HT1080 (cell line): ENCODE data around the gene DOCK2. TPM values are rescaled to one million over a fixed set of nuclear protein-coding genes. Genes with fewer than 3 reads are reported as not detected.
"Not testable (repeated sequence)": the region's sequence is repeated elsewhere in the genome, so short reads cannot be mapped to it uniquely, and the experiment has no call there.

Experiments used
- DNase-seq: peaks from one replicate; pipeline ENCODE4 v3.0.0-alpha.2; 2015; ENCODE audit warnings: low read depth
- total RNA-seq: library from RNA; depleted of rRNA; stranded (reverse); fragments of >200 nt; shearing (Covaris generic); gene quantifications from 2 replicates; pipeline ENCODE4 v1.2.3, GENCODE V29; 2014

DOCK2 gene
- total RNA-seq, 1 experiment from 2014 or later = 2.1 TPM

DNA sequence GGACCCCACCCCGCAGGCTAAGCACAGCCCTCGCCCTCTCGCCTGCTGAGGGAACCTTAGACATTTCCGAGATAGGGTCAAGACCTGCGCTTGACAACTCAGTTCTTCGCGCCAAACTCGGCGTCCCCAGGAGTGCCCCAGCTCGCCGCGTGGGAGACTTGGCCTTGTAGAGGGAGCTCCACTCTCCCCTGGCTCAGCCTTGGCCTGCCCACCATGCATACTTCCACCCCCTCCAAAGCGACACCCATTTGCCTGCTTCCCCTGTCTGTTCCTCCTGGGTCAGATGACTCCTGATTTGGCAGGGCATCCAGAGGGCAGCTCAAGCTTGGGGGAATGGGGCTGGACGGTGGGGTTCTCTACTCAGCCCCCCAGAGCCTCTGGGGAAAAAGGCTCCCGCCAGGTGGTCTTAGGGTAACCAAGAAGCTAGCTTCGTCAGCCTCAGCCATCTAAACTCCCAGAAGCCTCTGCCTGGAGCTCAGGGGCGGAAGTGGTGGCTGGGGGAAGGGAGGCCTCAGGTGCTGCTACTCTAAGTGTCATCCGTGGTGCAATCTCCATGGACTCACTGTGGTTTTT is 560 bp downstream of the DOCK2 start:
- no peak for DNase-seq

DNA sequence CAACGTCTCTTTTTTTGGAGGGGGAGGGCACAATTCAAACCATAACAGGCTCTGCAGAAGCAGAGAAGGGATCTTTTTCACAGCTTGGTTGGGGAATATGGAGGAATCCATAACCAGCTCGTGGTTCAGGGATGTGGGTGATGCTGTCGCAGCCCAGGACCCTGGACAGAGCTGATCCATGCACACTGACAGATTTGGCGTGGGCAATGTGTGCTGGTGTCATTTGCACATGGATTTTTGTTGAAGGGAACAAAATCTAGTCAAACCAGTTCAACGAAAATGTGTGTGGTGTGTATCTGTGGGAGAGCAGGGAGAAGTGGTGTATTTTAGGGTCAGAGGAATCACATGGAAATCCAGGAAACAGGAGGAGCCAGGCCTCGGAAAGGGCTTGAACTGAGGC is 4.2 kb downstream of the DOCK2 start:
- DNase-seq = no peak

GRCh38 chr5:169646856-169647255 is 9.8 kb downstream of the DOCK2 start:
- DNase-seq = no peak

GRCh38 chr5:169647566-169647965 is 10.5 kb downstream of the DOCK2 start:
- DNase-seq = no peak

- no peak for DNase-seq
These were observed 11.7 kb downstream of the DOCK2 start for GRCh38 chr5:169648725-169649310.

GRCh38 chr5:169649486-169649885 is 12.4 kb downstream of the DOCK2 start:
- no peak for DNase-seq

- peak; percentile 81 for DNase-seq
These were observed 13.7 kb downstream of the DOCK2 start for GRCh38 chr5:169650701-169651331.

DNA sequence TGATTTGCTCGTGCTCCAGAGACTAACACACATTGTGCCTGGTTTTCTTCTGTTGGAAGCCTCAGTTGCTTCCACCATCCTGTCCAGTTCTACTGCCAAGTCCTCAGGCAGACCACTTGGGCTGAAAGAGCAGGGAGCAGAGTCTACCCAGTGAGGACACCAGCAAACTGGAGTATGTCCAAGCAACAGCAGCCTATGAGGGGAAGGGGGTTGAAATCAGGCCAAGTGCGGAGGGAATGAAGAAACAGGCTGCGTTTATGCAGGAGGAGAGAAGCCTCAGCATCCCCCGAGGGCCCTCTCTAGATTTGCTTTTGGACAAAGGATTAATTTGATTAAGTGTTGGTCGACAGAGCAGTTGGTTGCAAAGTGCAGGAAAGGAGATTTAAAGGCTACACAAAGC is 14.5 kb downstream of the DOCK2 start:
- DNase-seq = no peak

GRCh38 chr5:169652057-169652456 is 15.0 kb downstream of the DOCK2 start:
- no peak for DNase-seq

GRCh38 chr5:169653091-169653490 is 16.0 kb downstream of the DOCK2 start:
- DNase-seq = no peak

DNA sequence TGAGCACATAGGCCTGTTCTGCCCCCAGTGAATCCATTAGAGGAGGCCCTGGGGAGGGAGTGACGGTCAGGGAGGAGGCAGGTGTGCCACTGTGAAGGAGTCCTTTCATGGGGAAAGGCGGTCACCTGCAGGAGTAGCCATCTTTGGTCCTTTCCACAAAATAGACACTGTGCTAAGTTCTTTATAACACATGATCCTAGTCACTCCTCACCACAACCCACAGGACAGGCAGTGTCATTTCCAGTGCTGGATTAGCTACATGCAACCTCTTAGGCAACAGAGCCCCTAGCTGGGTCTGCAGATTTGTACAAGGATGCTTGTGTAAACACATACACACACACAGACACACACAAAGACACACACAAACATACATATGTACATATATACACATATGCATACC is 18.3 kb downstream of the DOCK2 start:
- DNase-seq = no peak

GRCh38 chr5:169656125-169656901 is 19.2 kb downstream of the DOCK2 start:
- peak; percentile 17 for DNase-seq

DNA sequence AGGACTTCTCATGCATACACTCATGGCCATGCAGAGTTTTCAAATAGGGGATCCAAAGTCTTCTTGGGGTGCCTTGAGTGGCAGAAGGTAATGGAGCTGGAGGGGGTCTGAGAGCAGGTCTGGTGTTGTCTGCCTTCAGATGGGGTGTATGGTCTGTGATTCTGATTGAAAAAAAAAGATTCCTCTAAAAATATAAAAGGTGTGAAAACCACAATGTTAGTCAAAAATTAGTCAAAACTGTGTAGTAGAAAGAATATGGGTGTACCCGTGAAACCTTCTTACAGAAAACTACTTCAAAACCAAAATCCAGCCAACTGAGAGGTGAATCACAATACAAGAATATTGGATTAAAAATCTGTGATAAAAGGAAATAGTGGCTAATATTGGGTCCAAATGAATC is 20.1 kb downstream of the DOCK2 start:
- DNase-seq = no peak

DNA sequence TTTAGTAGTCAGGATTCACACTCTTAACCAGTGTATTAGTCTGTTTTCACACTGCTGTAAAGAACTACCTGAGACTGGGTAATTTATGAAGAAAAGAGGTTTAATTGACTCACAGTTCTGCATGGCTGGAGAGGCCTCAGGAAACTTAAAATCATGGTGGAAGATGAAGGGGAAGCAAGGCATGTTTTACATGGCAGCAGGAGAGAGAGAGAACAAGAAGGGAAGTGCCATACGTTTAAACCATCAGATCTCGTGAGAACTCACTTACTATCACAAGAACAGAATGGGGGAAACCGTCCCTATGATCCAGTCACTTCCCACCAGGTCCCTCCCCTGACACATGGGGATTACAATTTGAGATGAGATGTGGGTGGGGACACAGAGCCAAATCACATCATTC is 25.4 kb downstream of the DOCK2 start:
- DNase-seq = not testable (repeated sequence)

GRCh38 chr5:169663537-169663936 is 26.5 kb downstream of the DOCK2 start:
- DNase-seq = no peak

DNA sequence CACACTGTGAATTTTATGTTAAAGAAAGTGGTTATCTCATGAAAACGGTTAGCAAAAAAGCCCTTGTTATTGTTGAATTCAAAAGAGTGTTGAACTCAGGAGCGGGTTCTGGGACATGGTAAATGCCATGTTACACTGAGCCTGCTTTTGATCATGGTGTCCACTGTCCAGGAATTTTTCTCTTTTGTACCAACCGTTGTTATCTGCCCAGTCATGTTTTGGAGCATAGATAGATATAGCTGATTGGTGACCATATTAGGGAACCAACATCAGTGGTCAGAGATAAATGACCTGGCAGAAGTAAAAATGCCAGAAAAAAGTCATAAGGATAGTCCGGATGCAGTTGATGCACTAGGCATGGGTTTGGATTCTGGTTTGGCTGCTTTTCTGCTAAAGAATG is 29.3 kb downstream of the DOCK2 start:
- DNase-seq = no peak

DNA sequence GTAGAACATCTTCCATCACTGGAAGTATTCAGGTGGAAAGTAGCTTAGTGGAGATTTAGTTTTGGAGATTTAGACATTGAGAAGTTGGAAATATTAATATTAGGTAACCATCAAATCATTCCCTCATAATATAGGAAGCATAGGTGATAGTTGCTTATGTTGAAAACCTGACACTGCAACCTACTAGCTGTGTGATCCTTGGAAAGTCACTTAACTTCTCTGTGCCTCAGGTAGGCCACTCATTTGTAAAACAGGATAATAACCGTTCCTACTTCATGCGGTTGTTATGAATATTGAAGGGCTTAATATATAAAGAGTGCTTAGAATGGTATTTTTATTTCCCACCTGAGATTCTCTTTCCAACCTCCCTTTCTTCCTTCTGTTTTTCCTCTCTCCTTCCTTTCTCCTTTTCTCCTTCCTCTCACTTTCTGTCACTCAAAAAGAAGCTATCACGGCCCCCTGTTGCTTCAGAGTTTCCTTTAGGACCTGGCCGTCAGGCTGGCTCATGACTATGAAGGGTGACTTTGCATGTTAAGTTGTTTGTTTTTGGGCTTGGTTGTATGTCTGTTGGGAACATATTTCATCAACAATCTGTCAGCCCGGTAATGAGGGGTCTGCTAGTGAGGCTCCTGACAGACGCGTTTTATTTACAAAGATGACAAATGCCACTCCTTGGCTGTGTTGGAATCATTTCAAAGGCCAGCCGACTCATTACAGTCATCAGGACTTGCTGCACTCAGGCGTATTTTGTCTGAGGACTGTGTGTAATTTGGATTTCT is 31.0 kb downstream of the DOCK2 start:
- no peak for DNase-seq

GRCh38 chr5:169668732-169669131 is 31.7 kb downstream of the DOCK2 start:
- DNase-seq = no peak

DNA sequence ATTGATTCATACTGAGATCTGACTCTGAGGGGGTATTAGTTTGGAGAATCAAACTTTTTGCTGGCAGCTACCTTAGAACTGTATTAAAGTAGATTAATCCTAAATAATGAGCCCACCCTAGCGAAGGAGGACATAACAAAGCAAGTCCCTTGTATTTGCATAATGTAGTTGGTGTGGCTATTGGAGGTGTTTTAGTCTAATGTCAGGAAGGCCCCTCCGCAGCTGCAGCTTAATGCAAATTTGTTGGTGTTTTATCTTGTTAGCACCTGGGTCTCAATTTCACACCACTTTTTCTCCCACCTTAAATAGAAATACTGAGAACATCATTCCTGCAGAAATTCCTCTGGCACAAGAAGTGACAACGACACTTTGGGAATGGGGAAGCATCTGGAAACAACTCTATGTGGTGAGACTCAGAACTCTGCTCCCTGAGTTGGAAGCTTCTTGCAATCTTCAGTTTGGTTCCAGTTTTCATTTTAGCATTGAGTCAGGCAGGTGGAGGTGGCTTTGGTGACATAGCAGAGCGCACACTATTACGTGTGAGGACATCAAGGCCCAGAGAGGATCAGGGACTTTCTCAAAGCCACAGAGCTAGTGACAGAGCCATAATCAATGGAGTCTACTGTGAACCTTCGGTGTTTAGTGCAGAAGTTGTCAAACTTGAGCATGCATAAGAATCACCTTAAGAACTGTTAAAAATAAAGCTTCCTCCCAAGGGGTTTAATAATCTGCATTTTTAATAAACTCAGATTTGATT is 33.9 kb downstream of the DOCK2 start:
- DNase-seq = no peak

DNA sequence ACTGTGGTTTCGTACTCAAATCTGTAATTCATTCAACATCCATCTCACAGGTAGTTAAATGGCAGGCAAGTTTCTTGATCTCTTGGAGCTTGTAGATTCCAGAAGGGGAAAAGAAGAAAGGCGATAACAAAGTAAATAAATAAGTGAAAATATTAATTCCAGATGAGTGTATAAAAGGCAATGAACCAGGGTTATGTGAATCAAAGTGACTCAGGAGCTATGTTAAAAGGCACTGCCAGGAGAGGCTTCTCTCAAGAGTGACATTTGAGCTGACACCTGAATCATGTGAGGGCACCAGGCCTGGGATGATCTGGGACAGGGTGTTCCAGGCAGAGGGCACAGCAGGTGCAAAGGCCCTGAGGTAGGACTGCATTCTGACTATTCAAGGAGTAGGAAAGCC is 45.0 kb downstream of the DOCK2 start:
- no peak for DNase-seq

GRCh38 chr5:169686137-169686536 is 49.1 kb downstream of the DOCK2 start:
- DNase-seq = no peak
